GM18868 (cell line): ENCODE results near the gene PAFAH2.
A peak's percentile ranks its signal among the peaks of the same experiment; 100 is the strongest.

Experiments
- ATAC-seq: cut with Tn5 transposase; IDR thresholded peaks from one replicate; pipeline ENCODE4 v1.9.1; 2021; ENCODE audit warnings: mild to moderate bottlenecking, moderate library complexity; ENCODE audit not compliant: unreplicated experiment

Gene PAFAH2

GRCh38 chr1:25997828-25998761, at the start of gene PAFAH2:
TSS of gene PAFAH2 (minus strand) at chr1:25998063. CDS start at chr1:25990816, 7,247 bp downstream.
- peak; percentile 96 for ATAC-seq

- ATAC-seq, result no peak
Measured at GRCh38 chr1:26047278-26047874, 49.5 kb upstream of the PAFAH2 start.

GRCh38 chr1:26046246-26047095, 48.6 kb upstream of the PAFAH2 start:
- no peak for ATAC-seq

GRCh38 chr1:26045722-26046245, 47.9 kb upstream of the PAFAH2 start, which contains the start of gene SLC30A2:
TSS of gene SLC30A2 (minus strand) at chr1:26046118. CDS start at chr1:26045896, 222 bp downstream.
- ATAC-seq, result no peak

GRCh38 chr1:26044971-26045721, 47.3 kb upstream of the PAFAH2 start:
- no peak for ATAC-seq

GRCh38 chr1:26044414-26044813, 46.6 kb upstream of the PAFAH2 start:
- no peak for ATAC-seq

- no peak for ATAC-seq
Measured at GRCh38 chr1:26043765-26044164, 45.9 kb upstream of the PAFAH2 start.

- no peak for ATAC-seq
Measured at GRCh38 chr1:26041978-26042377, 44.1 kb upstream of the PAFAH2 start.

GRCh38 chr1:26041401-26041800, 43.5 kb upstream of the PAFAH2 start:
- ATAC-seq, result no peak

- ATAC-seq, result no peak
Measured at GRCh38 chr1:26038904-26039303, 41.0 kb upstream of the PAFAH2 start.

GRCh38 chr1:26038477-26038876, 40.6 kb upstream of the PAFAH2 start:
- no peak for ATAC-seq

GRCh38 chr1:26037904-26038303, 40.0 kb upstream of the PAFAH2 start:
- no peak for ATAC-seq

GRCh38 chr1:26036756-26037281, 39.0 kb upstream of the PAFAH2 start:
- ATAC-seq, result no peak

GRCh38 chr1:26035959-26036755, 38.3 kb upstream of the PAFAH2 start:
- peak; percentile 66 for ATAC-seq

GRCh38 chr1:26035203-26035958, 37.5 kb upstream of the PAFAH2 start:
- ATAC-seq, result peak; percentile 86

- ATAC-seq, result no peak
Measured at GRCh38 chr1:26034504-26035202, 36.8 kb upstream of the PAFAH2 start.

- no peak for ATAC-seq
Measured at GRCh38 chr1:26032656-26033357, 34.9 kb upstream of the PAFAH2 start.
